HCT116 (cell line): ENCODE measurements around the gene CAT.

Experiments used
- EZH2 ChIP-seq: fragments of 200-600 bp; sonication (generic); IDR thresholded peaks from 2 replicates; pipeline ENCODE4 v1.6.1; 2017; ENCODE audit warnings: antibody characterized with exemption, mixed run types
- EZH2phosphoT487 ChIP-seq: fragments of 200-600 bp; IDR thresholded peaks from 2 replicates; pipeline ENCODE4 v1.6.1; 2018; ENCODE audit warnings: antibody characterized with exemption, borderline replicate concordance
- FOSL1 ChIP-seq: IDR thresholded peaks from 2 replicates; pipeline ENCODE4 v1.6.1; 2012; ENCODE audit warnings: low read depth
- JUND ChIP-seq: IDR thresholded peaks from 2 replicates; pipeline ENCODE4 v1.6.1; 2012
- POLR2A ChIP-seq: IDR thresholded peaks from 2 replicates; pipeline ENCODE4 v1.7.0; 2011; ENCODE audit warnings: borderline replicate concordance; ENCODE audit not compliant: insufficient read depth, insufficient read length; ENCODE audit errors: extremely low read depth
- RAD21 ChIP-seq: IDR thresholded peaks from 2 replicates; pipeline ENCODE4 v1.6.1; 2012; ENCODE audit warnings: low read depth, mild to moderate bottlenecking
- ZNF274 ChIP-seq: fragments of 200-500 bp; sonication (Bioruptor generic); IDR thresholded peaks from 2 replicates; pipeline ENCODE4 v1.6.1; 2014; ENCODE audit warnings: mild to moderate bottlenecking, low read depth, low read length, inconsistent platforms
- TF ChIP-seq, protein P1 (sequence below), 3 experiments: fragments of 200-600 bp in 1 of 3; sonication (generic) in 1 of 3; IDR thresholded peaks in 2 of 3; conservative IDR thresholded peaks in 1 of 3; 2 replicates each; pipeline ENCODE4 v1.5.1; 2012 to 2017; ENCODE audit warnings: low read depth in 2 of 3, low read length in 2 of 3, antibody characterized with exemption in 1 of 3, borderline replicate concordance in 1 of 3, control low read depth in 1 of 3, mild to moderate bottlenecking in 1 of 3, mixed read lengths in 1 of 3, mixed run types in 1 of 3, moderate library complexity in 1 of 3; ENCODE audit not compliant: insufficient read depth in 1 of 3
- TF ChIP-seq, protein P2 (sequence below): IDR thresholded peaks from 2 replicates; pipeline ENCODE4 v1.6.1; 2012; ENCODE audit warnings: low read depth

DNA sequence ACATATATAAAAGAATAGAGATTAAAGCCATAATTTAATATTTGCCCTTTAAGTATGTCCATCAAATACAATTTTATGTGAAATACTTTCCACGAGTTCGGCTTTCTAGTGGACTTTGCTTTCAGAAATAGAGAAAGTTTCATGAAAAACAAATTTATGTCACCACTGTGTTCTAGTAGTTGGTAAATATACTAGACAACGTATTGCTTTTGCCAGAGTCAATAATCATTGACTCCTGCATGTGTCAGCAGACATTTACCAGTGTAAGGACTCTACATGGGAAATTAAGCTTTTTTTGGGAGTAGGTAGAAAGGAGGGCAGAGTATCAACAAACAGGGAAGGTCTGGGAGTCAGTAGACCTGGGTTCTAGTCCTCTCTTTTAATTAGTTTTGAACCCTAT is 32.3 kb upstream of the CAT start:
- no peak for TF ChIP-seq EZH2
- TF ChIP-seq EZH2phosphoT487 = no peak
- no peak for TF ChIP-seq POLR2A
- TF ChIP-seq, protein P1, sequence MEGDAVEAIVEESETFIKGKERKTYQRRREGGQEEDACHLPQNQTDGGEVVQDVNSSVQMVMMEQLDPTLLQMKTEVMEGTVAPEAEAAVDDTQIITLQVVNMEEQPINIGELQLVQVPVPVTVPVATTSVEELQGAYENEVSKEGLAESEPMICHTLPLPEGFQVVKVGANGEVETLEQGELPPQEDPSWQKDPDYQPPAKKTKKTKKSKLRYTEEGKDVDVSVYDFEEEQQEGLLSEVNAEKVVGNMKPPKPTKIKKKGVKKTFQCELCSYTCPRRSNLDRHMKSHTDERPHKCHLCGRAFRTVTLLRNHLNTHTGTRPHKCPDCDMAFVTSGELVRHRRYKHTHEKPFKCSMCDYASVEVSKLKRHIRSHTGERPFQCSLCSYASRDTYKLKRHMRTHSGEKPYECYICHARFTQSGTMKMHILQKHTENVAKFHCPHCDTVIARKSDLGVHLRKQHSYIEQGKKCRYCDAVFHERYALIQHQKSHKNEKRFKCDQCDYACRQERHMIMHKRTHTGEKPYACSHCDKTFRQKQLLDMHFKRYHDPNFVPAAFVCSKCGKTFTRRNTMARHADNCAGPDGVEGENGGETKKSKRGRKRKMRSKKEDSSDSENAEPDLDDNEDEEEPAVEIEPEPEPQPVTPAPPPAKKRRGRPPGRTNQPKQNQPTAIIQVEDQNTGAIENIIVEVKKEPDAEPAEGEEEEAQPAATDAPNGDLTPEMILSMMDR (IDR thresholded peaks at IDR 0.05 in 2 of 3, conservative IDR thresholded peaks at IDR 0.05 in 1 of 3; ENCODE audit: borderline replicate concordance in 1 of 3, insufficient read depth in 1 of 3, low read depth in 2 of 3, low read length in 2 of 3) = no peak
- no peak for TF ChIP-seq ZNF274
- no peak for TF ChIP-seq FOSL1
- no peak for TF ChIP-seq JUND
- TF ChIP-seq, protein P2, sequence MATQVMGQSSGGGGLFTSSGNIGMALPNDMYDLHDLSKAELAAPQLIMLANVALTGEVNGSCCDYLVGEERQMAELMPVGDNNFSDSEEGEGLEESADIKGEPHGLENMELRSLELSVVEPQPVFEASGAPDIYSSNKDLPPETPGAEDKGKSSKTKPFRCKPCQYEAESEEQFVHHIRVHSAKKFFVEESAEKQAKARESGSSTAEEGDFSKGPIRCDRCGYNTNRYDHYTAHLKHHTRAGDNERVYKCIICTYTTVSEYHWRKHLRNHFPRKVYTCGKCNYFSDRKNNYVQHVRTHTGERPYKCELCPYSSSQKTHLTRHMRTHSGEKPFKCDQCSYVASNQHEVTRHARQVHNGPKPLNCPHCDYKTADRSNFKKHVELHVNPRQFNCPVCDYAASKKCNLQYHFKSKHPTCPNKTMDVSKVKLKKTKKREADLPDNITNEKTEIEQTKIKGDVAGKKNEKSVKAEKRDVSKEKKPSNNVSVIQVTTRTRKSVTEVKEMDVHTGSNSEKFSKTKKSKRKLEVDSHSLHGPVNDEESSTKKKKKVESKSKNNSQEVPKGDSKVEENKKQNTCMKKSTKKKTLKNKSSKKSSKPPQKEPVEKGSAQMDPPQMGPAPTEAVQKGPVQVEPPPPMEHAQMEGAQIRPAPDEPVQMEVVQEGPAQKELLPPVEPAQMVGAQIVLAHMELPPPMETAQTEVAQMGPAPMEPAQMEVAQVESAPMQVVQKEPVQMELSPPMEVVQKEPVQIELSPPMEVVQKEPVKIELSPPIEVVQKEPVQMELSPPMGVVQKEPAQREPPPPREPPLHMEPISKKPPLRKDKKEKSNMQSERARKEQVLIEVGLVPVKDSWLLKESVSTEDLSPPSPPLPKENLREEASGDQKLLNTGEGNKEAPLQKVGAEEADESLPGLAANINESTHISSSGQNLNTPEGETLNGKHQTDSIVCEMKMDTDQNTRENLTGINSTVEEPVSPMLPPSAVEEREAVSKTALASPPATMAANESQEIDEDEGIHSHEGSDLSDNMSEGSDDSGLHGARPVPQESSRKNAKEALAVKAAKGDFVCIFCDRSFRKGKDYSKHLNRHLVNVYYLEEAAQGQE = no peak
- no peak for TF ChIP-seq RAD21
